ENCODE results near the gene ILDR1. TPM values are rescaled to one million over a fixed set of nuclear protein-coding genes. Genes with fewer than 3 reads are reported as not detected.

The ILDR1 gene
- total and polyA plus RNA-seq, 2 donors (not counting 3 experiments of a cell fraction or from before 2014, with no cell fraction given), result not detected

- CTCF ChIA-PET, result interaction anchor here (1.4 kb wide), 1 partner anchor 289 kb away, joined by 3 read pairs; no protein-coding TSS in a partner anchor
- POLR2A ChIA-PET, result no interaction called here
- H3K27me3 ChIP-seq (ENCODE audit: control insufficient read depth in 2 of 2, insufficient read depth in 2 of 2, low read length in 2 of 2), result peaks cover 3 to 5% of the 10 kb centered on the region in 2 experiments
- no peak overlapping the region for H3K4me2 ChIP-seq (ENCODE audit: insufficient read depth, low read length)
- TF ChIP-seq MYC (IDR thresholded peaks at IDR 0.05; ENCODE audit: low read depth, low read length), result no peak
- no peak for TF ChIP-seq GATA2 (IDR thresholded peaks at IDR 0.05; ENCODE audit: insufficient read depth, insufficient read length, low read depth, low read length)
- no peak overlapping the region for H3K4me3 ChIP-seq (replicated peaks in 1 of 3; ENCODE audit: insufficient read depth in 1 of 3, low read depth in 1 of 3, low read length in 3 of 3)
- BruUV-seq (replicated peaks), result no TSS peak
- no peaks in the 10 kb centered on the region for H3K9me1 ChIP-seq (replicated peaks; ENCODE audit: control insufficient read depth, extremely low read depth, insufficient read depth, low read length)
- no peak overlapping the region for H3K27ac ChIP-seq (ENCODE audit: insufficient read depth, low read depth, low read length)
- H4K20me1 ChIP-seq (replicated peaks; ENCODE audit: control insufficient read depth, extremely low read depth, insufficient read depth, low read length), result no peaks in the 10 kb centered on the region
- H3K79me2 ChIP-seq (ENCODE audit: control insufficient read depth, insufficient read depth, low read length), result no peaks in the 10 kb centered on the region
- FAIRE-seq (no peak), DNase-seq (ENCODE audit: low read depth, low spot score) (no peak)
- H3K4me1 ChIP-seq (ENCODE audit: control insufficient read depth, extremely low read depth, insufficient read depth, low read length), result no peaks in the 10 kb centered on the region
- dilution Hi-C loops (cut with MboI; ENCODE audit: extremely low pct_ligation_motif_present, low sequenced_read_pairs) (no loop called here), intact Hi-C loops (cut with micrococcal nuclease) (no loop called here)
- no peaks in the 10 kb centered on the region for H3K36me3 ChIP-seq (ENCODE audit: control insufficient read depth in 2 of 2, extremely low read depth in 1 of 2, insufficient read depth in 2 of 2, low read length in 2 of 2)
- H2AFZ ChIP-seq (ENCODE audit: low read depth, low read length), result no peak overlapping the region
- no peak overlapping the region for H3K9ac ChIP-seq (replicated peaks; ENCODE audit: extremely low read depth, insufficient read depth, low read length)
- no peaks in the 10 kb centered on the region for H3K9me3 ChIP-seq (replicated peaks; ENCODE audit: control insufficient read depth, insufficient read depth, low read length)
These were observed 52.4 kb downstream of the ILDR1 start for GRCh38 chr3:121969631-121970030.

DNA sequence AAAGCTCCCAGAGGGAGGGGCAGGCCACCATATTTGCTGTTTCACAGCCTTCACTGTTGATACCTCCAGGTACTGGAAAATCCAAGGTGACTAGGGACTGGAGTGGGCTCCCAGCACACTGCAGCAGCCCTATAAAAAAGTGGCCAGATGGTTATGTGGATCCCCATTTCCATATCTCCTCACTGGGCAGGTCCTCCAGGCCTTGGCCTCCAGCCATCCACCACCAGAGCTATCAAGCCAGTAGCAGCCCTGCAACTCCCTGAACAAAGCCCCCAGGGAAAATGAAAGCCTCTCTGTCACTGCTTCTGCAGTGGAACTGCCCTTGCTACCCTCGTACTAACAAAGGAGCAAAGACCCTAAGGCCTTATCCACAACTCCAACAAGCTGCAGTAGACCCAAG, 58.4 kb downstream of the ILDR1 start:
- no TSS peak for BruUV-seq (replicated peaks)
- no peaks in the 10 kb centered on the region for H4K20me1 ChIP-seq (replicated peaks; ENCODE audit: control insufficient read depth, extremely low read depth, insufficient read depth, low read length)
- H3K79me2 ChIP-seq (ENCODE audit: control insufficient read depth, insufficient read depth, low read length), result no peaks in the 10 kb centered on the region
- H3K9me1 ChIP-seq (replicated peaks; ENCODE audit: control insufficient read depth, extremely low read depth, insufficient read depth, low read length), result no peaks in the 10 kb centered on the region
- ChIA-PET CTCF (no interaction called here), POLR2A (no interaction called here)
- no peak for TF ChIP-seq MYC (IDR thresholded peaks at IDR 0.05; ENCODE audit: low read depth, low read length)
- TF ChIP-seq FOS (IDR thresholded peaks at IDR 0.05; ENCODE audit: borderline replicate concordance, insufficient read depth, low read length), result no peak
- TF ChIP-seq, protein P1, sequence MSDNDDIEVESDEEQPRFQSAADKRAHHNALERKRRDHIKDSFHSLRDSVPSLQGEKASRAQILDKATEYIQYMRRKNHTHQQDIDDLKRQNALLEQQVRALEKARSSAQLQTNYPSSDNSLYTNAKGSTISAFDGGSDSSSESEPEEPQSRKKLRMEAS (IDR thresholded peaks at IDR 0.05; ENCODE audit: insufficient read depth, insufficient read length), result no peak
- TF ChIP-seq JUN (IDR thresholded peaks at IDR 0.05; ENCODE audit: borderline replicate concordance, insufficient read depth, insufficient read length, low read depth), result no peak
- no peak for TF ChIP-seq EZH2 (IDR thresholded peaks at IDR 0.05; ENCODE audit: borderline replicate concordance, low read depth, low read length, severe bottlenecking)
- TF ChIP-seq POLR2AphosphoS5 (IDR thresholded peaks at IDR 0.05; ENCODE audit: insufficient read depth, low read depth, low read length), result no peak
- TF ChIP-seq GATA2 (IDR thresholded peaks at IDR 0.05; ENCODE audit: insufficient read depth, insufficient read length, low read depth, low read length), result no peak
- TF ChIP-seq POLR2A (IDR thresholded peaks at IDR 0.05; ENCODE audit: low read depth, low read length), result no peak
- TF ChIP-seq, protein P2, sequence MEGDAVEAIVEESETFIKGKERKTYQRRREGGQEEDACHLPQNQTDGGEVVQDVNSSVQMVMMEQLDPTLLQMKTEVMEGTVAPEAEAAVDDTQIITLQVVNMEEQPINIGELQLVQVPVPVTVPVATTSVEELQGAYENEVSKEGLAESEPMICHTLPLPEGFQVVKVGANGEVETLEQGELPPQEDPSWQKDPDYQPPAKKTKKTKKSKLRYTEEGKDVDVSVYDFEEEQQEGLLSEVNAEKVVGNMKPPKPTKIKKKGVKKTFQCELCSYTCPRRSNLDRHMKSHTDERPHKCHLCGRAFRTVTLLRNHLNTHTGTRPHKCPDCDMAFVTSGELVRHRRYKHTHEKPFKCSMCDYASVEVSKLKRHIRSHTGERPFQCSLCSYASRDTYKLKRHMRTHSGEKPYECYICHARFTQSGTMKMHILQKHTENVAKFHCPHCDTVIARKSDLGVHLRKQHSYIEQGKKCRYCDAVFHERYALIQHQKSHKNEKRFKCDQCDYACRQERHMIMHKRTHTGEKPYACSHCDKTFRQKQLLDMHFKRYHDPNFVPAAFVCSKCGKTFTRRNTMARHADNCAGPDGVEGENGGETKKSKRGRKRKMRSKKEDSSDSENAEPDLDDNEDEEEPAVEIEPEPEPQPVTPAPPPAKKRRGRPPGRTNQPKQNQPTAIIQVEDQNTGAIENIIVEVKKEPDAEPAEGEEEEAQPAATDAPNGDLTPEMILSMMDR (IDR thresholded peaks at IDR 0.05; ENCODE audit: extremely low read depth in 1 of 2, insufficient read depth in 1 of 2, low read depth in 1 of 2, low read length in 2 of 2), result no peak
- H3K9ac ChIP-seq (replicated peaks; ENCODE audit: extremely low read depth, insufficient read depth, low read length), result no peak overlapping the region
- H2AFZ ChIP-seq (ENCODE audit: low read depth, low read length), result no peak overlapping the region
- no peak for FAIRE-seq
- dilution Hi-C loops (cut with MboI; ENCODE audit: extremely low pct_ligation_motif_present, low sequenced_read_pairs) (no loop called here), intact Hi-C loops (cut with micrococcal nuclease) (no loop called here)
- H3K36me3 ChIP-seq (ENCODE audit: control insufficient read depth in 2 of 2, extremely low read depth in 1 of 2, insufficient read depth in 2 of 2, low read length in 2 of 2), result no peaks in the 10 kb centered on the region
- no peak overlapping the region for H3K4me3 ChIP-seq (replicated peaks in 1 of 3; ENCODE audit: insufficient read depth in 1 of 3, low read depth in 1 of 3, low read length in 3 of 3)
- no peaks in the 10 kb centered on the region for H3K4me1 ChIP-seq (ENCODE audit: control insufficient read depth, extremely low read depth, insufficient read depth, low read length)
- no peak overlapping the region for H3K27ac ChIP-seq (ENCODE audit: insufficient read depth, low read depth, low read length)
- DNase-seq (ENCODE audit: low read depth, low spot score), result no peak
- peaks cover 0 to 4% of the 10 kb centered on the region in 2 experiments for H3K27me3 ChIP-seq (ENCODE audit: control insufficient read depth in 2 of 2, insufficient read depth in 2 of 2, low read length in 2 of 2)
- H3K9me3 ChIP-seq (replicated peaks; ENCODE audit: control insufficient read depth, insufficient read depth, low read length), result no peaks in the 10 kb centered on the region
- no peak overlapping the region for H3K4me2 ChIP-seq (ENCODE audit: insufficient read depth, low read length)
